Ovary (tissue), 9 donors: ENCODE measurements around the gene RBBP8NL. TPM values are rescaled to one million over a fixed set of nuclear protein-coding genes. Genes with fewer than 3 reads are reported as not detected.

Experiments
- DNase-seq, 5 donors: peaks; one replicate each; pipeline ENCODE4 v3.0.0-alpha.2; 2019 to 2020
- H3K27ac ChIP-seq, 2 donors: fragments of 200-600 bp; one replicate each; pipeline versions ENCODE4 v1.5.1 to v1.8.0; 2019 to 2022
- H3K27me3 ChIP-seq: fragments of 200-600 bp; one replicate; pipeline ENCODE4 v1.8.0; 2022
- H3K36me3 ChIP-seq: fragments of 200-600 bp; sonication (generic); one replicate; pipeline ENCODE4 v1.5.1; 2019
- H3K4me1 ChIP-seq: one replicate; pipeline ENCODE4 v1.8.1; 2013; ENCODE audit warnings: mild to moderate bottlenecking, moderate library complexity; ENCODE audit not compliant: insufficient read depth
- H3K4me3 ChIP-seq: fragments of 200-600 bp; sonication (generic); one replicate; pipeline ENCODE4 v1.5.1; 2017
- H3K9me3 ChIP-seq, 2 donors: fragments of 200-600 bp in 1 of 2; sonication (generic) in 1 of 2; one replicate each; pipeline versions ENCODE4 v1.5.1 to v1.8.1; 2013 to 2019; ENCODE audit warnings: mild to moderate bottlenecking in 1 of 2, moderate library complexity in 1 of 2
- CTCF ChIP-seq, 3 donors: fragments of 450-650 bp in 2 of 3; fragments of 200-600 bp in 1 of 3; IDR thresholded peaks; one replicate each; pipeline versions ENCODE4 v1.5.1 to v1.8.0; 2016 to 2022; ENCODE audit warnings: antibody characterized with exemption in 3 of 3, mild to moderate bottlenecking in 1 of 3
- EP300 ChIP-seq: sonication (generic); formaldehyde crosslinking; IDR thresholded peaks from one replicate; pipeline ENCODE4 v1.6.1; 2017; ENCODE audit warnings: antibody characterized with exemption
- POLR2A ChIP-seq: fragments of 450-650 bp; IDR thresholded peaks from one replicate; pipeline ENCODE4 v1.6.1; 2017; ENCODE audit warnings: antibody characterized with exemption, mild to moderate bottlenecking, moderate library complexity
- WGBS, 3 donors: extraction: QIAGEN DNeasy Blood & Tissue Kit in 1 of 3; methylation state at CpG; one replicate each; pipeline versions ENCODE4 v1.1.5 to v1.1.7; 2013 to 2017; 5-methylcytosine and 5-hydroxymethylcytosine counted together
- intact Hi-C, 4 donors: fragments of 100-400 bp; cut with DNase I; formaldehyde crosslinking; loops; one replicate each; pipeline versions ENCODE4 v1.11.0 to v1.15.1; 2022 to 2023
- polyA plus RNA-seq, 2 donors: library from polyadenylated mRNA; stranded (reverse); fragments of 200-250 nt in 1 of 2; fragments of 350-450 nt in 1 of 2; fragmentation: Illumina TruSeq in 1 of 2; extraction: RNeasy Lipid Tissue Mini Kit (QIAGEN cat#74804) in 1 of 2; gene quantifications; one replicate each; pipeline ENCODE4 v1.2.3, GENCODE V29; 2013 to 2014
- total RNA-seq, 7 donors: library from RNA; depleted of rRNA in 2 of 7; stranded (reverse); fragments of >200 nt in 2 of 7; fragmentation: NEBNext Ultra II Directional in 3 of 7; extraction: Animal tissue kit (Norgen Biotek cat#: 25700) in 3 of 7; gene quantifications; one replicate each; pipeline versions ENCODE4 v1.1.0 to v1.2.4, GENCODE V29; 2016 to 2023
- donor health status: DM: no; HTN: no; CAD: no; lungs with moderate emphysema.
- donor health status: DM: no; HTN: no; CAD: no.
- donor health status: Bipolar disorder and iron deficiency.
- donor health status: DM: yes; HTN: yes; CAD: no.
- donor health status: DM: no; HTN: no; CAD: no.
- donor health status: DM: yes; HTN: yes; CAD: no.

The RBBP8NL gene
- total and polyA plus RNA-seq, 9 donors: 0.32 to 0.46 TPM; not detected in 7

- Histone ChIP-seq H3K27me3 (peaks cover 16% of the 10 kb centered on the region), H3K9me3 (no peaks in the 10 kb centered on the region), H3K36me3 (no peaks in the 10 kb centered on the region), H3K4me3 (no peak overlapping the region), H3K4me1 (peaks cover 1% of the 10 kb centered on the region), H3K27ac (no peak overlapping the region)
- DNase-seq: no peak
- intact Hi-C loops: no loop called here
- 78 to 84% (median 82%) methylated on average over 20 to 23 of the region's 23 CpGs for WGBS, 3 donors
- TF ChIP-seq CTCF (IDR thresholded peaks at IDR 0.05) (no peak), EP300 (no peak), POLR2A (no peak)
Observed at GRCh38 chr20:62472138-62472940, 45.0 kb upstream of the RBBP8NL start.

GRCh38 chr20:62470459-62470858 is 43.1 kb upstream of the RBBP8NL start:
- H3K9me3 ChIP-seq: no peaks in the 10 kb centered on the region
- no peak for TF ChIP-seq CTCF (IDR thresholded peaks at IDR 0.05)
- no peak for TF ChIP-seq EP300
- no peak for TF ChIP-seq POLR2A
- H3K27ac ChIP-seq: no peak overlapping the region
- H3K4me1 ChIP-seq: peaks cover 1% of the 10 kb centered on the region
- H3K4me3 ChIP-seq: no peak overlapping the region
- H3K27me3 ChIP-seq: peaks cover 14% of the 10 kb centered on the region
- intact Hi-C loops: no loop called here
- DNase-seq: no peak
- no peaks in the 10 kb centered on the region for H3K36me3 ChIP-seq
- 74 to 82% (median 79%) methylated on average over 11 to 12 of the region's 12 CpGs for WGBS, 3 donors

GRCh38 chr20:62470001-62470400 is 42.7 kb upstream of the RBBP8NL start:
- no peaks in the 10 kb centered on the region for H3K36me3 ChIP-seq
- intact Hi-C loops: no loop called here
- H3K4me3 ChIP-seq: no peak overlapping the region
- H3K27ac ChIP-seq: no peak overlapping the region
- H3K4me1 ChIP-seq: no peaks in the 10 kb centered on the region
- WGBS, 3 donors: 5 to 15% (median 8%) methylated on average over 18 of the region's 18 CpGs
- H3K9me3 ChIP-seq: no peaks in the 10 kb centered on the region
- DNase-seq: no peak
- peaks cover 10% of the 10 kb centered on the region for H3K27me3 ChIP-seq
- TF ChIP-seq EP300: no peak
- no peak for TF ChIP-seq POLR2A
- no peak for TF ChIP-seq CTCF (IDR thresholded peaks at IDR 0.05)

- DNase-seq: no peak
- intact Hi-C loops: no loop called here
- Histone ChIP-seq H3K4me3 (no peak overlapping the region), H3K27ac (no peak overlapping the region), H3K27me3 (peaks cover 7% of the 10 kb centered on the region), H3K9me3 (no peaks in the 10 kb centered on the region), H3K36me3 (no peaks in the 10 kb centered on the region), H3K4me1 (no peaks in the 10 kb centered on the region)
- whole genome bisulfite sequencing, 3 donors: 76 to 85% (median 78%) methylated on average over 17 of the region's 17 CpGs
- TF ChIP-seq POLR2A (no peak), CTCF (IDR thresholded peaks at IDR 0.05) (no peak), EP300 (no peak)
Observed at GRCh38 chr20:62469352-62469751, 42.0 kb upstream of the RBBP8NL start.
